TTC549 (cell line): Measurements from ENCODE around the gene MRPL53.
A peak's percentile ranks its signal among the peaks of the same experiment; 100 is the strongest.

Experiments used
- FAIRE-seq: peaks from 2 replicates; lab custom pipeline; 2012; peaks lifted over from hg19 to GRCh38; lab: Jason Lieb, UNC

Gene MRPL53

GRCh38 chr2:74472086-74472944 is at the start of gene MRPL53:
Gene MRPL53, minus strand, starts transcription at chr2:74472680. Its CDS starts 20 bp downstream, at chr2:74472660.
- FAIRE-seq = peak; percentile 60

DNA sequence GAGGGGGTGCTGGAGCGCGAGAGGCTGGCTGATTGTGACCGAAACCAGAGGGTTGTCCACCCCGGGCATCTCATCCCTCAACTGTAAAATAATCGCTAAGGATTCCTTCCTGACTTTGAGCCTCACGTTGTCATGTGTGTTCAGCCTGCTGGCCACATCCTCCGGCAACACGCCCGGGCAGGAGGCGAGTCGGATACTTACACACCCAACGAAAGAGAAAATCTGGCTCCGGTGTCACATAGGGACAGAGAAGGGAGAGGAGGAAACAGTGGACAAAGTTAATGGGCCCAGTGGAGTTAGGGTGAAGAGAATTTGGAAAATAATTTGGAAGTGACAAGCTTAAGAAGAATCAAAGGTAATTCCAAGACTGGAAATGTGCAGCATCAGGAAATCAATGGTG is 44.2 kb upstream of the MRPL53 start:
- FAIRE-seq = no peak

DNA sequence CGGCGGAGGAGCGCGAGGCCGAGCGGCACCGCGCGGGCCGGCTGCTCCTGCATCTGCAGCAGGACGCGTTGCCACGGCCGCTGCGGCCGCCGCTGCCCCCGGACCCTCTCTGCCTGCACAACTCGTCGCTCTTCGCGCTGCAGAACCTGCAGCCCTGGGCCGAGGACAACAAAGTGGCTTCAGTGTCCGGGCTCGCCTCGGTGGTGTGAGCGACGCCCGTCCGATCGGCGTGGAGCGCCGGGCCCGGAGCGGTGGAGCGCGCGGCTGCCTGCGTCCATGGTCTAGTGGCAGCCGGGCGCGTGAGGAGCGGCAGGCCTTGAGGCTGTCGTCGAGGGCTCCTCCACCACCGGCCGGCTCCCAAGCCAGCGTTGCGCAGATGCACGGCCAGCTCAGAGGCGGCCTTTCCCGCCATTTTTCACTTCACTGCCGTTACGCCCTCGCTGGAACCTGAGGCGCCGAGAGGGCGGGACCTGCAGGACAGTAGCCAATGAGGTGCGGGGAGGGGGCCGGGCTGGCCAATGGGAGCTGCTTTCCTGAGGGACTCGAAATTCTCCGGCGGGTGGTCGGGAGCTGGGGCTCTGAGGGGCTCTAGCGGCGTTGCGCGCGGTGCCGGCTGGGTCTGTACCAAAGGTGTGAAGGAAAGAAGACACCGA is 43.6 kb upstream of the MRPL53 start:
- FAIRE-seq = no peak

GRCh38 chr2:74515271-74515980 is 42.9 kb upstream of the MRPL53 start:
- FAIRE-seq = no peak

DNA sequence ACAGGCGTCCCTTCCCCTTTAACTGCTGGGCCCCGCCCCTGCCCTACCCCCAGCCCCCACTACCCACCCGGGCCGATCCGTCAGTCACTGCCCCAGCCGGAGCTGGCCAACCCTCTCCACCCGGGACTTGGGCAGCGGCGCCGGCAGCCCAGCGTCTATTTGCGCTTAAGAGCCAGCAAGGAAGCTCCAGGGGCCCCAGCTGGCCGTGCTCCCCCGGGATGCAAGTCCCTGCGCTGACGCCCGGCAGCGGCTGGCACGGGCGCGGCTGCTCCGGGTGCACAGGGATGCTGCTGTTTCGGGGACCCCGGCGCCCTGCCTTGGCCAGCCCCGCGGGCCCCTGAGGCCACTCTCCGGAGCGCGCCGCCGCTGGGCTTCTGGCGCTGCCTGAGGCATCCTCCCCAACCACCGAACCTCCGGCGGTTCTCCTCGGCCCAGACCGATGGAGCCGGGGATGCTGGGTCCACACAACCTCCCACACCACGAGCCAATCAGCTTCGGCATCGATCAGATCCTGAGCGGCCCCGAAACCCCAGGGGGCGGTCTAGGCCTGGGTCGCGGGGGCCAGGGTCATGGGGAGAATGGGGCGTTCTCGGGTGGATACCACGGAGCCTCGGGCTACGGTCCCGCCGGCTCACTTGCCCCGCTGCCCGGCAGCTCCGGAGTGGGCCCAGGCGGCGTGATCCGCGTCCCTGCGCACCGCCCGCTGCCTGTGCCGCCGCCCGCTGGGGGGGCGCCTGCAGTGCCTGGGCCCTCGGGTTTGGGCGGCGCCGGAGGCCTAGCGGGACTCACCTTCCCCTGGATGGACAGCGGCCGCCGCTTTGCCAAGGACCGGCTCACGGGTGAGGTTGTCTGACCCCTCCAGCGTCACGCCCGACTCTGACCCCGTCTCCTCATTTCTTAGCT is 42.1 kb upstream of the MRPL53 start, which contains the start of gene TLX2:
TSS of gene TLX2 (plus strand) at position 83 of the 903 bp plus-strand sequence. CDS start at position 440, 357 bp downstream.
- FAIRE-seq = no peak

DNA sequence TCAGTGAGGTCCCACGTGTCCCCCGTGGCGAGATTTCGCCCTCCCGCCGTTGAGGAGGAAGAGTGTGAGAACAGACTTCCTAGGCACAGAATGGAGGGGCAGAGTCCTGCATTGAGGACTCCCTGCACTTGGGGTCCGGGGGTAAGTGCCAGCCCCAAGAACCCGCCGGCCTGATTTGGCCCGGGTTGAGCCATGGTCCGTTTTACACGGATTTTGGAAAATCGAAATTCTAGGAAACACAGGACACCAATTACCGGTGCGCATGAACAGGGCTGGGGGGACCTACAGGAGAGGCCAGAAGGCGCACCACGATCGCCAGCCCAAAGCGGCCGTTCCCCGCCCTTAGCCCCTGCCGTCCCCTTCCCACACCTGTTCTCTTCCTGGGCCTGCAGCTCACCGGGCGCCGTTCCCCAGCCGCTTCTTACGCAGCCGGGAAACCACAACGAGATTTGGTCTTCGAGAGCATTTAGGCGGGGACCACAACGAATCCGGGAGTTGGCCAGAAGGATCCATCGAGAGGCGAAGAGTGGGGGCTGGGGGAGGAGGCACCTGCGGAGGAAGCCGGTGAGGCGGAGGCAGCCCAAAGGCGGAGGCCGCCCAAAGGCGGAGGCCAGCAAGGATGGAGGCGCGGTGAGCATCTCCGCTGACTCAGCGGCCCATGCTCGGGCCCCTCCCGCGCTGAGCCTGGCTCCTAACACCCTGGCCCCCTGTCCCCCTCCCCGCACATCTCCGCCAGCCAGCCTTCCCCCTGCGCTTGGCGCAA is 41.3 kb upstream of the MRPL53 start:
- FAIRE-seq = no peak

DNA sequence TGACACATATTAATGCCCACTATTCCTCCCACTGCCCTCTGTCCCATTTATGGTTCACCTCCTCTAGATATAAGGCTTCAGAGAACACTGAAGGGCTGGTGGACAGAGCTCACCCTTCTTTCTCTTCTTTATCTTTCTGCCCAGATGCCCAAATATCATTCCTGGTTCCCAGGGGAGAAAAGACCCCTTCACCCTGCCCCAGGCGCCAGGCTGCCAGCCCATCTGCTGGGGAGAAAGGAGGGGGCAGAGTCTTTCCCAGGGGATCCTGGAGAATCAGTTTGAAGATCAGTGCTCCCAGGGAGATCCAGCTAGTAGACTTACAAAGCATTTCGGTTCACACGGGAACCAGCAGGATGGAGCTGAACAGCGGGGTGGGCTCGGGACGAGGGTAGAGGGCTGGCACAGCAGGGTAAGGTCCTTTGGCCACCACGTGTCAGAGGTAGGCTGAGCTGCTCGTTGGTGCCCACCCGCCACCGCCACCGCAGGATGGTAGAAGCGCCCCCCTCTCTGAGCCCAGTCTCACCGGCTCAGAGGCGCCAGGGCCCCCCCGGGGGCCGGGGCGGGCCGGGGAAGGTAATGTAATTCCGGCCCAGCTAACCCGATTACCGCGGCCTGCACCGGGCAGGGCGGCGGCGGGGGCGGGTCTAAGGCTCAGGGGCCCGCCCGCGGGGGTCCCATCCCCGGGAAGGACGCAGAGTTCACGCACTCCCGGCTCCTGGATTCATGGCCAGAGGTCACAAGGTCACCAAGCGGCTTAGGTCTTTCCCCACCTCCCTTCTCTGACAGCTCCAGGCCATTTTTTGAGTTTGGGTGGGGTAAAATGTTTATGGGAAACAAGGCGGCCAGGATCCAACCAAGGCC is 40.5 kb upstream of the MRPL53 start:
- FAIRE-seq = no peak

DNA sequence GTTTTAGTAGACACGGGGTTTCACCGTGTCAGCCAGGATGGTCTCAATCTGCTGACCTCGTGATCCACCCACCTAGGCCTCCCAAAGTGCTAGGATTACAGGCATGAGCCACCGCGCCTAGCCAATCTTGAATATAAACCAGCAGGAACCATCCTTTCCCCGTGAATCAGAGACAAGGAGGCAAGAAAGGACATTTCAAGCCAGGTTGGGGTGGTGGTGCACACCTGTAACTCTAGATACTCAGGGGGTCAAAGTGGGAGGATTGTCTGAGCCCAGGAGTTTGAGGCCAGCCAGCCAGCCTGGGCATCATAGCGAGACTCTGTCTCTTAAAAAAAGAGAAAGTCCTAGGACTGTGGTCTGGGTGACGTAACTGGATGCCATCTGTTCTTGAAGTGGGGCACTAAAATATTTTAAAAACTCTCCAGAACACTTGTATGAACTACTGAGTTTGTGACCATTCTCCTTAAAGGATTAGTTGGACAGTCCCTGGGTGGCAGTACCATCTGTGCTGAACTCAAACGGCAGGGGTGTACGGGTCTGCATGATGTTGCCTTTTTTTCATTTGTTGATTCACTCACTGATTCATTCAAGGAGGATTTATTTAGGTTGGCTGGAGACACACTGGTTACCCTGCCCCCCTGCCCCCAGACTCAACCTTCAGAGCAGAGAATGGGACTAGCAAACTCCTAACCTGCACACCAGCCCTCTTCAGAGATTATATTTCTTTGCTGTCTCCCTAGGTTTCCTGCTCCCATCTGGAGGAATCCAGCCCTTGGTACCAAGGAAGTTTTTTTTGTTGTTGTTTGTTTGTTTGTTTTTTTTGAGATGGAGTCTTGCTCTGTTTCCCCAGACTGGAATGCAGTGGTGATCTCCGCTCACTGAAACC is 38.9 kb upstream of the MRPL53 start:
- FAIRE-seq = no peak

- FAIRE-seq = no peak
Measured at GRCh38 chr2:74510272-74510671, 37.8 kb upstream of the MRPL53 start.

DNA sequence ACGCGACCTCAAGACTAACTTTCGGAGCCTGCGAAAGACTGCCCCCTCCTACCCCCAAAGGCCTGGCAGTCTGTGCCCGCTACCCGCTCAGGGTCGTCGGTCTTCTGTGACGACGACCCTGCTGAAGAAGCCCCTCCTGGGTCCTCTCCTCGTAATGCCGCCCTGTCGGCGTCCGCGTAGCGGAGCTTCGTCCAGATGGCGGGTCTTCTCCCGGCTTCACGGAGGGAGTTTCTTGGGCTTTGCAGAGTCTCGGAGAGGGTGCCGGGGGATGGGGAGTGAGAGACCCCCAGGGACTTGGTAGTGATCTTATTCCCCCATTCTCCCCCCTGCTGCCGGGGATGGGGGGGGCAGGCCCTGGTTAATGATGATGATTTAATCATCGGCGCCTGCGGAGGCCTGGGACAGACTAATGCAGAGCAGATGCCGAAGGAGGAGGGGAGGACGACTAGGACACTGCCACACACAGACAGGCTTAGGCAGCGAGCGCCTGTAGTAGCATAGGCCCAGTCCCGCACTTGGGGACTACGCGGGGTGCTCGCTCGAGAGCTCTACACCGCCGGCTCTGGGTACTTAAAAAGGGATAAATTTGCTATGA is 35.5 kb upstream of the MRPL53 start:
- no peak for FAIRE-seq

- FAIRE-seq = peak; percentile 58
Measured at GRCh38 chr2:74507145-74507925, 34.9 kb upstream of the MRPL53 start, which contains the start of gene PCGF1. Gene PCGF1, minus strand, starts transcription at chr2:74507695. Its CDS starts 27 bp downstream, at chr2:74507668.

DNA sequence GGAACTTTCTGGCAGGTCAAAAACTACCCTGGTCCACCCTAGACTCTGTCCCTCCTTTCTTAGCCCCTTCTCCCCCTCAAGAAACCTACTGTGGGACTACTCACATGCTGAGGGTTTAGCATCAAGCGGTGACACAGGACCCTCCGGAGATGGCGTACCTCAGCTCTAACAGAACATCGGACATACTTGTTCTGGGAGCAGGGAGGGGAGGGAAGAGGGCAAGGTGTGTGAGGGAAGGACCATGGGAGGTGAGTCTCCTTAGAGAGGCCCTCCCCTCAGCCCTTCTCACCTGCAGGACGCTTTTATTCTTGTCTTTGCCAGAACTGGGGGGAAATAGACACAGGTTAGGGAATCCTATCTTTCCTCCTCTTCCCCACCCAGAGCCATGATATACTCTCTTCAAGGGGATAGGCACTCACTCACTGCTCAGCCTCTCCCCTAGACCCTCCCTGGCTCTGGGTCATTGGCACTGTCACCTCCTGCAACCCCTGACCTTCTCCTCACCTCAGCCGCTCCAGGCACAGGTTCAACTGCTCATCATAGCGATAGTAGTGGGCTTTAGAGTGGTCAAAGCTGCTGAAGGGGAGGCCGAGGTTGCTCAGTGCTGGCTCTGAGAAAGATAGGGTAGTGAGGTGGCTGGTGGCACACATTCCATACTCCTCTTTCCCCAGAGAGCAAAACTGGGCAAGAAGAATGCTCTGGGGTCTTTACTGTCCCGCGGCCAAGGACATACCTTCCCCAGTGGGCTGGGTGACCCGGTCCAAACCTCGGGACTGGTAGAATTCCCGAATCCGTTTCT is 33.2 kb upstream of the MRPL53 start:
- no peak for FAIRE-seq

- no peak for FAIRE-seq
Measured at GRCh38 chr2:74504591-74504990, 32.1 kb upstream of the MRPL53 start.

DNA sequence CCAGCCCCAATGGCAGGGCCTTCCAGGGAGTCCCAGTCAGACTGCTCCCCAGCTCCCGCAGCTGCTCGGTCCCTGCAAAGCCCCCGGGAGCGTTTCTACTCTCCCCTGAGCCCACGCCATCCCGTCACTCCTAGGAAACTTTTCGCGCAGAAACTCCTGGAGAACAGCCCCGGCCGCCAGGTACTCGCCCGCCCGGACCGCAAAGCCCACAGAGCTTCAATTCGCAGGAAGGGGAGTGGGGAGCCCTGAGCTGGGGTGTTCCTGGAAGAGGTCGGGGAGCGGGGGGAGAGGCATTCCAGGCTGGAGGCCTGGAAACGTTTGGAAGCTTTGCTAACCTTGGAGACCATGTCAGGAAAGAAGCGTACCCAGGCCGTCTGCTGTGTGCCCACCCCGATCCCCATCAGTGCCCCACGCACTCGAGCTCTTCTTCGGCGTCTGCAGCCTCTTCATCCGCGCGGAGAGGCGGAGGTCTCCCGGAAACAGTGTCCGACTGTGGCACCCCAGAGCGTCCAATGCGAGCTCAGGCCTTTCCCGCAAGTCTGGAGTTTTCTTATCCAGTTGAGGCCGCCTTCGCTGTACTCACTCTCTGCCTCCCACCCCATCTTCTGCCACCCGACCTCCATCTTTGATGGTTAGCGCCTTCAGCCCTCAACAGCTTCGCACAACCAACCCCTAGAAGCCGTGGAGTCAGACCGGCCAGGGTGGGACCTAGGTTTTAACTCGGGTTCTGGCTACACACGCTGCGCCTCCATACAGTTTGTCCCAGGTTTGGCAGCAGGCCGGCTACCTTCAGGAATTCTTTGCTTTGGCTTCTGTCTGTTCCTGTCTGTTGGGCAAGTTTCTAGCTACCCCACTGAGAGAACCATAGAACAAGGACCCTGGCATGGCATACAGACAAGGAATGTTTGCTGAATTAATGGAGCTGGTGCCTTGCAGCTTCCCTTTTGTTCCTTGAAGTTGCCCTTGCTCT is 31.3 kb upstream of the MRPL53 start:
- no peak for FAIRE-seq

- no peak for FAIRE-seq
Measured at GRCh38 chr2:74502720-74503505, 30.4 kb upstream of the MRPL53 start.
